Activated naive CD8-positive, alpha-beta T cell treated with anti-CD3 and anti-CD28 coated beads for 36 hours (primary cell): ENCODE data around the gene CHCHD10. TPM values are rescaled to one million over a fixed set of nuclear protein-coding genes. Genes with fewer than 3 reads are reported as not detected.

ENCODE experiments used
- DNase-seq: peaks from one replicate; pipeline ENCODE4 v3.0.0; 2021
- H3K27ac Mint-ChIP-seq: one replicate; pipeline ENCODE4 v1.8.0; 2022; ENCODE audit warnings: mild to moderate bottlenecking, moderate library complexity, mixed read lengths
- H3K27me3 Mint-ChIP-seq: one replicate; pipeline ENCODE4 v1.8.0; 2022; ENCODE audit warnings: mild to moderate bottlenecking, mixed read lengths
- H3K36me3 Mint-ChIP-seq: one replicate; pipeline ENCODE4 v1.8.0; 2021; ENCODE audit warnings: mild to moderate bottlenecking, mixed read lengths
- H3K4me1 Mint-ChIP-seq: one replicate; pipeline ENCODE4 v1.8.0; 2021; ENCODE audit warnings: mixed read lengths
- H3K4me3 Mint-ChIP-seq: one replicate; pipeline ENCODE4 v1.8.0; 2022; ENCODE audit warnings: mild to moderate bottlenecking, moderate library complexity, mixed read lengths
- H3K9me3 Mint-ChIP-seq: one replicate; pipeline ENCODE4 v1.8.0; 2022; ENCODE audit warnings: mixed read lengths
- total RNA-seq, 2 experiments: library from RNA; stranded (reverse); gene quantifications; one replicate each; pipeline ENCODE4 v1.2.3, GENCODE V29; 2021

The CHCHD10 gene
- total RNA-seq, 2 experiments from 2014 or later, result 224 to 241 TPM

- H3K27me3 Mint-ChIP-seq, result no peaks in the 10 kb centered on the region
- no peak overlapping the region for H3K27ac Mint-ChIP-seq
- H3K9me3 Mint-ChIP-seq, result no peaks in the 10 kb centered on the region
- H3K36me3 Mint-ChIP-seq, result no peaks in the 10 kb centered on the region
- no peak overlapping the region for H3K4me3 Mint-ChIP-seq
- H3K4me1 Mint-ChIP-seq, result peaks cover 4% of the 10 kb centered on the region
- DNase-seq, result no peak
Measured at GRCh38 chr22:23781065-23781464, 13.3 kb upstream of the CHCHD10 start.

DNA sequence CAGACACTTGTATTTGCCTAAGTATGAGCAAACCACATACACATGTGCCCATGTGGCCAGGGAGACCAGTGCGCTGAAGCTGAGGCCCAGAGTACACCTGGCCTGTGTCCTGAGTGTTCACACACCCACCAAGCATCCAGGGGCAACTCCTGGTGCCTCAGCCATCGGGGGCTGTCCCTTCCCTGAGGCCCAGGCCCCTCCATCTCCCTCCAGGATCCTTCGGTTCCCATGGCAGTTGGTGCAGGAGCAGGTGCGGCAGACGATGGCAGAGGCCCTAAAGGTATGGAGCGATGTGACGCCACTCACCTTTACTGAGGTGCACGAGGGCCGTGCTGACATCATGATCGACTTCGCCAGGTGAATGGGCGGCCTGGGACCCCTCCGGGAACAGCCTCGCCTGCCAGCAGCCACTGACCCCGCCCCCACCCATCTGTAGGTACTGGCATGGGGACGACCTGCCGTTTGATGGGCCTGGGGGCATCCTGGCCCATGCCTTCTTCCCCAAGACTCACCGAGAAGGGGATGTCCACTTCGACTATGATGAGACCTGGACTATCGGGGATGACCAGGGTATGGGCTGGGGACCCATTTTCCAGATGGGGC is 12.5 kb upstream of the CHCHD10 start:
- Mint-ChIP-seq H3K36me3 (no peaks in the 10 kb centered on the region), H3K27me3 (no peaks in the 10 kb centered on the region), H3K4me3 (no peak overlapping the region), H3K9me3 (no peaks in the 10 kb centered on the region), H3K27ac (no peak overlapping the region), H3K4me1 (peaks cover 4% of the 10 kb centered on the region)
- no peak for DNase-seq

DNA sequence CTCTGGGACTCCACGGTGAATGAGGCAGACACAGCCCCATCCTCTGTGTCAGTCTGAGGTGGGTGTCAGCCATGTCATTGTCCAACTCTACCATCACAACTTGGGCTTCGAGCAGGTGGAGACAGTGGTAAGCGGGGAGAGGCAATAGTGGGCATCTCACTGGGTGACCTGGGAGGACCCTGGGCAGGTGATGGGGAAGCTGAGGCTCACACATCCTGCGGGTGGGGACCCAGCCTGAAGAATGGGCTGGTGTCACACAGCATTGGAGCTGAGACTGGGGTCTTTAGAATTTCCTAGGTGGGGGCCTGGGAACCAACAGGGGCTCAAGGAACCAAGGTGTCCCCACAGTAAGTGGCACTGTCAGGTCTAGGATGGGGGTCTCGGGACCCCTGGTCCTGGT is 12.0 kb upstream of the CHCHD10 start:
- peaks cover 4% of the 10 kb centered on the region for H3K4me1 Mint-ChIP-seq
- H3K9me3 Mint-ChIP-seq, result no peaks in the 10 kb centered on the region
- H3K27me3 Mint-ChIP-seq, result no peaks in the 10 kb centered on the region
- DNase-seq, result no peak
- no peak overlapping the region for H3K4me3 Mint-ChIP-seq
- no peaks in the 10 kb centered on the region for H3K36me3 Mint-ChIP-seq
- H3K27ac Mint-ChIP-seq, result no peak overlapping the region

DNA sequence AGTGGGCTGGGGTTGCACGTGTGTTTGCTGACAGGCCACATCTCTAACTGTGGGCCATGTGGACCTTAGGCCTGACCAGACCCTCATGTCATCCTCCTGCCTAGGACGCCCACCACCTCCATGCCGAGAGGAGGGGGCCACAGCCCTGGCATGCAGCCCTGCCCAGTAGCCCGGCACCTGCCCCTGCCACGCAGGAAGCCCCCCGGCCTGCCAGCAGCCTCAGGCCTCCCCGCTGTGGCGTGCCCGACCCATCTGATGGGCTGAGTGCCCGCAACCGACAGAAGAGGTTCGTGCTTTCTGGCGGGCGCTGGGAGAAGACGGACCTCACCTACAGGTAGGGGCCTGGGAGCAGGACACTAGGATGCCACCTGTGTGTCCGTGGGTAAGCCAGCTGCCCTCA is 11.3 kb upstream of the CHCHD10 start:
- Mint-ChIP-seq H3K9me3 (no peaks in the 10 kb centered on the region), H3K4me3 (no peak overlapping the region), H3K36me3 (no peaks in the 10 kb centered on the region), H3K27me3 (no peaks in the 10 kb centered on the region), H3K4me1 (no peaks in the 10 kb centered on the region), H3K27ac (no peak overlapping the region)
- DNase-seq, result no peak

DNA sequence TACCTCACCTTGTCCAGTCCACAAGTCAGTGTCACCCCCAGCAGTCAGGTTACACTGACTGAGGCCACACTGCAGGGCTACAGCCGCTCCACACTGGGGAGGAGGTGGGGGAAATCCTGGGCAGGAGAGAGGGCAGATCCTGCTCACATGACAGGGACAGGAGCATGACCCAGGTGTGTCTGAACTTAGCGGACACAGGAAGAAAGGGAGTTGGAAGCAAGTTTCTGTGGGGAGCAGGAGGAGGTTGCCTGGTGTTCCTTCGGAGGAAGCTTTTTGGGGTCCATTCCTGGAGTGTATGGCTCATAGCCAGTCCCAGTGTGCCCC is 10.8 kb upstream of the CHCHD10 start:
- no peak for DNase-seq
- Mint-ChIP-seq H3K27me3 (no peaks in the 10 kb centered on the region), H3K4me3 (no peak overlapping the region), H3K36me3 (no peaks in the 10 kb centered on the region), H3K9me3 (no peaks in the 10 kb centered on the region), H3K4me1 (no peaks in the 10 kb centered on the region), H3K27ac (no peak overlapping the region)

DNA sequence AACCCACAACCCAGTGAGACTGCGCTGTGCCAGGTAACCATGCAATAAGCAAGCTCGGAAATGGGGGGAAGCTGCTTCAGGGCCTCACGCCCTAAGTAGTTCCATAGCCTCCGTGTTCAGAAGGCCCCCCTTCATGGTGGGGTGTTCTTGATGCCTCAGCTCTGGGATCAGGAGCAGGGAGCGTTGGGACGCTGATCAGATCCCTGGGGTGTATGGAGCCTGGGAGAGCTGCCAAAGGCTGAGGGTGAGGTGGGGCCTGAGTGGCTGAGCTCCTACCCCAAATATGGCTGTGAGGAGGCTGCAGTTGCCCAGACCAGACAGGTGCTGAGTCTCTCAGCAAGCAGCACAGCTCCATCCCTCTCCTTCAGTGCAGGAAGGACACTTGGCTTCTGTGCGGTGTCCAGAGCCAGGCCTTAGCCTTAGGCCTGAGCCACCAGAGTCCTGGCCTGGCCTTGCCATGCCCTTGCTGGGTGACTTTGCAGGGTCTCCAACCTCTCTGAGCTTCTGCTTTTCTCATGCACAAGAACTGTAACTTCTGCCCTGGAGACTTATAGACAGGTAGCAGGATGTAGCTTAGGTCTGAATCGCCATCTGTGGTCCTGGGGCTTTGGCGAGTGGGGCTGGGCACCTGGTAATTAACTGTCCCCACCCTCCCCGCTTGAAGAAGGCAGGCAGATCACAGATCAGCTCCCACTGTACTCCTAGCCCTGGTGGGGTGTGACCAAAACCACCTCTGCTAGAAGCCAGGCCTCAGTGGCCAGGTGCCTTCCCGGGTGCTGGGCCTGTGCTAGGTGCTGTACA is 10.2 kb upstream of the CHCHD10 start:
- H3K4me3 Mint-ChIP-seq, result no peak overlapping the region
- H3K4me1 Mint-ChIP-seq, result no peaks in the 10 kb centered on the region
- H3K27ac Mint-ChIP-seq, result no peak overlapping the region
- no peaks in the 10 kb centered on the region for H3K27me3 Mint-ChIP-seq
- H3K9me3 Mint-ChIP-seq, result no peaks in the 10 kb centered on the region
- no peak for DNase-seq
- H3K36me3 Mint-ChIP-seq, result no peaks in the 10 kb centered on the region

DNA sequence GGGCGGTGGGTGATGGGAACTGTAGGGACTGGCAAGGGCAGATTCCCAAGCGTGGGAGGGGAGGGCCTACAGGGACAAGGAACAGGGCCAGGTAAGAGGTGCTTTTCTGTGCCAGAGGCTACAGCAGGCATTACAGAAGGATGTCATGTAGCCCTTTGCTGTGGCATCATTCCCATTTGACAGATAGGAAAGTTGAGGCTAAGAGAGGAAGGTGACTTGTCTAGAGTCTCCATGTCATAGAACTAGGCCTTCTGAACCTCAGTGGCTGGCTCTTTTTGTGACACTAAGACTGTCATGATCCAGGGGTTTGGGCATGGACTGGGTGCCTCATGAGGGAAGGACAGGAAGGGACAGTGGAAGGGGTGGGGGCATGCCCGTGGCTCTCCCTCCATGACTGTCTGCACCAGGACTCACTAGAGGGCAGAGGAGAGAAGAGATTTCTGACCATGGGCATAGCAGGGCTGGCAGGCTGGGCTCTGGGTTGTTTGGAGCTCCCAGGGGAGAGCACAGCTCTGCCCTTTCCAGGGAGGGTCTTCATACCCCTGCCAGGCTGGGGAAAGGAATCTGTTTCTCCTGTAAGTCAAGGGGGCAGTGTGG is 8.1 kb upstream of the CHCHD10 start:
- no peak overlapping the region for H3K27ac Mint-ChIP-seq

GRCh38 chr22:23774922-23775436 is 7.2 kb upstream of the CHCHD10 start:
- no peaks in the 10 kb centered on the region for H3K27me3 Mint-ChIP-seq
- H3K4me1 Mint-ChIP-seq, result peaks cover 9% of the 10 kb centered on the region
- no peaks in the 10 kb centered on the region for H3K9me3 Mint-ChIP-seq
- no peak overlapping the region for H3K27ac Mint-ChIP-seq
- no peaks in the 10 kb centered on the region for H3K36me3 Mint-ChIP-seq
- no peak for DNase-seq
- H3K4me3 Mint-ChIP-seq, result no peak overlapping the region

More for the DNA sequence above, 8.1 kb upstream of the CHCHD10 start:
- DNase-seq, result no peak
- Mint-ChIP-seq H3K4me1 (peaks cover 9% of the 10 kb centered on the region), H3K9me3 (no peaks in the 10 kb centered on the region), H3K4me3 (no peak overlapping the region), H3K36me3 (no peaks in the 10 kb centered on the region), H3K27me3 (no peaks in the 10 kb centered on the region)

GRCh38 chr22:23774114-23774921 is 6.5 kb upstream of the CHCHD10 start:
- no peak overlapping the region for H3K27ac Mint-ChIP-seq
- H3K36me3 Mint-ChIP-seq, result no peaks in the 10 kb centered on the region
- H3K4me1 Mint-ChIP-seq, result peaks cover 11% of the 10 kb centered on the region
- no peaks in the 10 kb centered on the region for H3K9me3 Mint-ChIP-seq
- no peak for DNase-seq
- no peaks in the 10 kb centered on the region for H3K27me3 Mint-ChIP-seq
- no peak overlapping the region for H3K4me3 Mint-ChIP-seq

- Mint-ChIP-seq H3K27ac (no peak overlapping the region), H3K4me3 (peak overlapping the region; percentile 40), H3K4me1 (peaks cover 11% of the 10 kb centered on the region)
Measured at GRCh38 chr22:23773483-23774113, 5.8 kb upstream of the CHCHD10 start.

DNA sequence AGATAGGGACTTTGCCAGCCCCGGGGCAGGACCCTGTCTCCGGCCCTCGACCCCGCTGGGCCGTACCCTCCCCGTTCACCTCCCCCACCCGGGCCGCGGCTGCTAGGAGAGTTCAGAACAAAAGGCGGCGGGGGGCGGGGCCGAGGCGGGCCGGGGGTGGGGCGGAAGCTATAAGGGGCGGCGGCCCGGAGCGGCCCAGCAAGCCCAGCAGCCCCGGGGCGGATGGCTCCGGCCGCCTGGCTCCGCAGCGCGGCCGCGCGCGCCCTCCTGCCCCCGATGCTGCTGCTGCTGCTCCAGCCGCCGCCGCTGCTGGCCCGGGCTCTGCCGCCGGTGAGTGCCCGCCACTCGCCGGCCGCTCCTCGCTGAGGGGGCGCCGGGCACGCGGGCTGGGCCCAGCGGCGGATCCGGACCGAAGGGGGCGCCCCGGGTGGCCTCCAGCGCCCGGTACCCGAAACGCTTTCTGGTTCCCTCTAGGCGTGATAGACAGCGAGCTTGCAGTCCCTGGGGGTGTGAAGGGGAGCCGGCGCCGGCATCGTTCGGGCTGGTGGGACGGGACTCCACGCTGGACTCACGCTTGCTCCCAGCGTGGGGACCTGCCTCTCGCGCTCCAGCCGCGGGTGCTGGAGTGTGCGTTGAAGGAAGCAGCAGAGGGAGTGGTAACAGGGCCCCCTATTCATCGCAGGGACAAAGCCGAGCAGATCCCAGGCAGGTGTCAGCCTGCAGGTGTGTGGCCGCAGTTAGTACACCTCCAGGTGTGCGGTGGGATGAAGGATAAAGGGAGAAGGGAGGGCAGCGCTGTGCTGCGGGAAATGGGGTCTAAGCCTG is 5.1 kb upstream of the CHCHD10 start, which contains the start of gene MMP11:
Gene MMP11, plus strand, starts transcription at position 201 of the 825 bp plus-strand sequence. Its CDS starts 22 bp downstream, at position 223.
- peak; percentile 53 for DNase-seq
- Mint-ChIP-seq H3K27ac (no peak within 1 kb of the TSS), H3K36me3 (no peaks in the 10 kb centered on the region), H3K27me3 (no peaks in the 10 kb centered on the region), H3K4me1 (peaks cover 11% of the 10 kb centered on the region), H3K9me3 (no peaks in the 10 kb centered on the region), H3K4me3 (peak within 1 kb of the TSS; percentile 61)

More at GRCh38 chr22:23773483-23774113, 5.8 kb upstream of the CHCHD10 start:
- Mint-ChIP-seq H3K27me3 (no peaks in the 10 kb centered on the region), H3K36me3 (no peaks in the 10 kb centered on the region), H3K9me3 (no peaks in the 10 kb centered on the region)
- no peak for DNase-seq

- Mint-ChIP-seq H3K36me3 (no peaks in the 10 kb centered on the region), H3K4me3 (peak overlapping the region; percentile 61), H3K27me3 (no peaks in the 10 kb centered on the region), H3K27ac (no peak overlapping the region), H3K4me1 (peaks cover 11% of the 10 kb centered on the region), H3K9me3 (no peaks in the 10 kb centered on the region)
- DNase-seq, result no peak
Measured at GRCh38 chr22:23772315-23772648, 4.5 kb upstream of the CHCHD10 start.

DNA sequence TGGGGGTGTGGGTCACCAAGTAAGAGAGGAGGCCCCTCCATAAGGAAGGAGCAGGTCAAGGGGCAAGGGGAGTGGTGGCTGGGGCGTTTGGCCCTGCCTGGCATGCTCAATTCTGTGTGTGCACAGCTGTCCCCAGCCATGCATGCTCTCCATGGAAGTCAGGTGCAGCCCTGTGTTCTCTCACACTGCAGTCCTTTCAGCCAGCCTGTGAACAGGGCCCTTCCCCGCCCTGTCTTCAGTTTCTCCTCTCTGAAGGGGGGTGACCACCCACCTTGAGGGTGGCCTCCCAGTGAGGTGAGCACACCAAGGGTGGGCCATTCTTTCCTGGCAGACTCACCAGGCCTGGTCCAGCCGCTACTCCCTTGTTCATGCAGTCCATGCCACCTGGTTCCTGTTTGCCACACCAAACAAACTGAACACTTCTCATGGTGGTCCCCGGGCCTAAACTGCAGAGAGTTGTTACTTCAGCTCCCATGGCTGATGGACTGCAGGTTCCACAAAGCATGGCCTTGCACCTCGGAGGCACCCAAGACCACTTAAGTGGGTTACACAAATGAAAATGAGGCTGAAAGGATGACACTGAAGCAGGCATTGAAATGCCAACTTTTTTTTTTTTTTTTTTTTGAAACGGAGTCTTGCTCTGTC is 1.7 kb upstream of the CHCHD10 start:
- H3K4me3 Mint-ChIP-seq, result no peak overlapping the region
- DNase-seq, result no peak
- H3K27ac Mint-ChIP-seq, result no peak overlapping the region
- no peaks in the 10 kb centered on the region for H3K27me3 Mint-ChIP-seq
- H3K9me3 Mint-ChIP-seq, result no peaks in the 10 kb centered on the region
- peaks cover 30% of the 10 kb centered on the region for H3K4me1 Mint-ChIP-seq
- H3K36me3 Mint-ChIP-seq, result peaks cover 3% of the 10 kb centered on the region
